Measurements from ENCODE around the gene ARID1B.

GRCh38 chr6:156801712-156802111, 24.5 kb downstream of the ARID1B start:
- TF ChIP-seq CTCF (conservative IDR thresholded peaks at IDR 0.05; ENCODE audit: low read depth, low read length) (no peak), EZH2 (IDR thresholded peaks at IDR 0.05; ENCODE audit: borderline replicate concordance, low read depth, low read length, poor library complexity, severe bottlenecking) (no peak)
